Fibroblast of lung (primary cell): ENCODE results near the gene SEPTIN2. TPM values are rescaled to one million over a fixed set of nuclear protein-coding genes. Genes with fewer than 3 reads are reported as not detected.

Source experiments
- DNase-seq, 2 donors: peaks; one replicate each; pipeline versions ENCODE4 v3.0.0 to v3.0.0-alpha.2; 2010; ENCODE audit warnings: low read depth in 2 of 2
- H2AFZ ChIP-seq: 2 replicates; pipeline ENCODE4 v1.5.1; 2012; ENCODE audit warnings: low read length, control low read depth, inconsistent platforms
- H3K27ac ChIP-seq: 2 replicates; pipeline ENCODE4 v1.5.1; 2011; ENCODE audit warnings: low read length, control low read depth; ENCODE audit not compliant: insufficient read depth
- H3K27me3 ChIP-seq: 2 replicates; pipeline ENCODE4 v1.5.1; 2011; ENCODE audit warnings: mild to moderate bottlenecking, low read length; ENCODE audit not compliant: control insufficient read depth, insufficient read depth
- H3K36me3 ChIP-seq: 2 replicates; pipeline ENCODE4 v1.5.1; 2011; ENCODE audit warnings: low read length; ENCODE audit not compliant: control insufficient read depth, insufficient read depth
- H3K4me1 ChIP-seq: 2 replicates; pipeline ENCODE4 v1.5.1; 2011; ENCODE audit warnings: low read length; ENCODE audit not compliant: control insufficient read depth, insufficient read depth; ENCODE audit errors: extremely low read depth
- H3K4me2 ChIP-seq: 2 replicates; pipeline ENCODE4 v1.5.1; 2011; ENCODE audit warnings: low read length, control low read depth; ENCODE audit not compliant: insufficient read depth; ENCODE audit errors: extremely low read depth
- H3K4me3 ChIP-seq, 4 experiments: fragments of 200-600 bp in 1 of 4; sonication (generic) in 1 of 4; replicated peaks in 1 of 4; 2 replicates each; pipeline ENCODE4 v1.5.1; 2011 to 2016; ENCODE audit warnings: low read length in 4 of 4, low read depth in 3 of 4, mild to moderate bottlenecking in 3 of 4, control low read depth in 2 of 4, inconsistent platforms in 1 of 4, mixed read lengths in 1 of 4; ENCODE audit not compliant: insufficient read depth in 1 of 4; ENCODE audit errors: control extremely low read depth in 1 of 4
- H3K79me2 ChIP-seq: 2 replicates; pipeline ENCODE4 v1.5.1; 2012; ENCODE audit warnings: mild to moderate bottlenecking, low read length, inconsistent platforms; ENCODE audit not compliant: control insufficient read depth, insufficient read depth
- H3K9ac ChIP-seq: 2 replicates; pipeline ENCODE4 v1.5.1; 2011; ENCODE audit warnings: mild to moderate bottlenecking, low read length, control low read depth; ENCODE audit not compliant: insufficient read depth
- H3K9me3 ChIP-seq: 2 replicates; pipeline ENCODE4 v1.5.1; 2012; ENCODE audit warnings: low read depth, low read length; ENCODE audit not compliant: control insufficient read depth, insufficient read depth
- H4K20me1 ChIP-seq: 2 replicates; pipeline ENCODE4 v1.5.1; 2011; ENCODE audit warnings: low read length; ENCODE audit not compliant: control insufficient read depth, insufficient read depth; ENCODE audit errors: extremely low read depth
- CTCF ChIP-seq, 2 donors: IDR thresholded peaks in 1 of 2; conservative IDR thresholded peaks in 1 of 2; 1 replicate in 1 of 2; 2 replicates in 1 of 2; pipeline ENCODE4 v1.5.1; 2011 to 2012; ENCODE audit warnings: low read length in 2 of 2, control low read depth in 1 of 2, inconsistent platforms in 1 of 2, low read depth in 1 of 2, mild to moderate bottlenecking in 1 of 2
- EZH2 ChIP-seq: IDR thresholded peaks from 2 replicates; pipeline ENCODE4 v1.5.1; 2012; ENCODE audit warnings: low read length, control low read depth, mild to moderate bottlenecking; ENCODE audit errors: missing control alignments
- polyA plus RNA-seq, 2 donors: library from polyadenylated mRNA; depleted of rRNA in 1 of 2; stranded (reverse) in 1 of 2; unstranded in 1 of 2; fragments of >200 nt; gene quantifications; 2 replicates each; pipeline ENCODE4 v1.2.1, GENCODE V29; 2011 to 2012; ENCODE audit warnings: missing spikeins in 1 of 2
- total RNA-seq: library from RNA; depleted of rRNA; stranded (reverse); fragments of >200 nt; gene quantifications from 2 replicates; pipeline ENCODE4 v1.2.1, GENCODE V29; 2014

The SEPTIN2 gene
- total and polyA plus RNA-seq, 2 donors (not counting 1 experiment from before 2014, with no cell fraction given) = 403 to 927 TPM

- H3K27ac ChIP-seq = no peak overlapping the region
- peaks cover 59% of the 10 kb centered on the region for H3K79me2 ChIP-seq
- H3K27me3 ChIP-seq = no peaks in the 10 kb centered on the region
- H3K9me3 ChIP-seq = no peaks in the 10 kb centered on the region
- H3K36me3 ChIP-seq = no peaks in the 10 kb centered on the region
- no peak overlapping the region for H2AFZ ChIP-seq
- H3K4me1 ChIP-seq = no peaks in the 10 kb centered on the region
- H3K4me2 ChIP-seq = no peak overlapping the region
- no peak overlapping the region for H3K4me3 ChIP-seq
- TF ChIP-seq CTCF (conservative IDR thresholded peaks at IDR 0.05 in 1 of 2, IDR thresholded peaks at IDR 0.05 in 1 of 2; ENCODE audit: low read depth in 1 of 2, low read length in 2 of 2) (no peak), EZH2 (no peak)
- DNase-seq = no peak
- H3K9ac ChIP-seq = no peak overlapping the region
- H4K20me1 ChIP-seq = no peaks in the 10 kb centered on the region
Observed at GRCh38 chr2:241279828-241280227, 35.9 kb upstream of the SEPTIN2 start.

GRCh38 chr2:241280291-241280690, 35.4 kb upstream of the SEPTIN2 start:
- no peak overlapping the region for H3K27ac ChIP-seq
- H3K79me2 ChIP-seq = peaks cover 59% of the 10 kb centered on the region
- TF ChIP-seq CTCF (conservative IDR thresholded peaks at IDR 0.05 in 1 of 2, IDR thresholded peaks at IDR 0.05 in 1 of 2; ENCODE audit: low read depth in 1 of 2, low read length in 2 of 2) = no peak
- TF ChIP-seq EZH2 = no peak
- no peak overlapping the region for H2AFZ ChIP-seq
- no peaks in the 10 kb centered on the region for H3K9me3 ChIP-seq
- no peaks in the 10 kb centered on the region for H3K27me3 ChIP-seq
- no peaks in the 10 kb centered on the region for H3K36me3 ChIP-seq
- no peak overlapping the region for H3K4me3 ChIP-seq
- no peaks in the 10 kb centered on the region for H3K4me1 ChIP-seq
- no peaks in the 10 kb centered on the region for H4K20me1 ChIP-seq
- DNase-seq = no peak
- no peak overlapping the region for H3K9ac ChIP-seq
- no peak overlapping the region for H3K4me2 ChIP-seq

GRCh38 chr2:241282555-241282954, 33.2 kb upstream of the SEPTIN2 start:
- H3K27me3 ChIP-seq = no peaks in the 10 kb centered on the region
- H3K36me3 ChIP-seq = no peaks in the 10 kb centered on the region
- H3K9ac ChIP-seq = no peak overlapping the region
- no peaks in the 10 kb centered on the region for H3K9me3 ChIP-seq
- H3K27ac ChIP-seq = no peak overlapping the region
- H3K4me2 ChIP-seq = no peak overlapping the region
- no peak for DNase-seq
- no peaks in the 10 kb centered on the region for H4K20me1 ChIP-seq
- no peak overlapping the region for H3K4me3 ChIP-seq
- H3K4me1 ChIP-seq = no peaks in the 10 kb centered on the region
- TF ChIP-seq CTCF (conservative IDR thresholded peaks at IDR 0.05 in 1 of 2, IDR thresholded peaks at IDR 0.05 in 1 of 2; ENCODE audit: low read depth in 1 of 2, low read length in 2 of 2) (no peak), EZH2 (no peak)
- no peak overlapping the region for H2AFZ ChIP-seq
- peaks cover 68% of the 10 kb centered on the region for H3K79me2 ChIP-seq
